Mammary epithelial cell (primary cell): ENCODE measurements around the gene CXCL12.

Experiments
- EZH2 ChIP-seq: IDR thresholded peaks from 2 replicates; pipeline ENCODE4 v1.6.1; 2012; ENCODE audit warnings: low read length, inconsistent platforms, borderline replicate concordance
- TF ChIP-seq, protein P1 (sequence below), 2 donors: IDR thresholded peaks in 1 of 2; conservative IDR thresholded peaks in 1 of 2; 2 replicates each; pipeline ENCODE4 v1.5.1; 2011 to 2012; ENCODE audit warnings: inconsistent platforms in 2 of 2, low read length in 2 of 2, mild to moderate bottlenecking in 2 of 2, control low read depth in 1 of 2, low read depth in 1 of 2; ENCODE audit not compliant: insufficient read depth in 1 of 2; ENCODE audit errors: extremely low read depth in 1 of 2

DNA sequence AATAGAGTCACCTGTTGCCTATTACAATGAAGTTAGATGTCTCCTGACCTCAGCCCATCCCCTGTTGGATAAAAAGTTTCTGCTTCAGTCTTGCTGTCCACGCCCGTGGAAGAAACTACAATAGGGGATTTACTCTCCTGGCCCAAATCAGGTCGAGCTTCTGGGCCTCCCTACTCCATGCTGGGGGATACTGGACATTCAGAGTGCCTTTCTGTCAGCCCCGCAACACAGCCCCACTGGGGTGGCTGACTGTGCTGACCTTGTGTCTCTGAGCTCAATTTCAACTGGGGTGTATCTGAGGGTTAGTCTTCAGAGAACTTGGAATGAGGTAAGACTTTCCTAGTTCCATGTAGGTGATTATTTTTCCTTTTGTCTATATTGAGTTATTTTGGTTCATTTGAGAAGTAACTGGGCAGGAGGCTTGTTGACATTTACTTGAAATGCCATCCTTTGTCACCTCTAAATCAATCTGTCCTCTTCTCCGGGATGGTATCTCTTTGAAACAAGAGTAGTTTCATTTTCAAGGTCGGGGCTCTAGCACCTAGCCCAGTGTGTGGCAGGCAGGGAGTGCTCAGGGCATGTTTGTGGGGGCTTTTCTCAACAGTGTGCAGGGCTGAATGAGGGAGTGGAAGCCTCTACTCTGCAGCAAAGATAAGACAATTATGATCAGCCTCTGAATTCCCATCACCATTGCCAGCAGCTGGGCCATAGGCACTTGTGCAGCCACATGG is 17.7 kb upstream of the CXCL12 start:
- TF ChIP-seq, protein P1, sequence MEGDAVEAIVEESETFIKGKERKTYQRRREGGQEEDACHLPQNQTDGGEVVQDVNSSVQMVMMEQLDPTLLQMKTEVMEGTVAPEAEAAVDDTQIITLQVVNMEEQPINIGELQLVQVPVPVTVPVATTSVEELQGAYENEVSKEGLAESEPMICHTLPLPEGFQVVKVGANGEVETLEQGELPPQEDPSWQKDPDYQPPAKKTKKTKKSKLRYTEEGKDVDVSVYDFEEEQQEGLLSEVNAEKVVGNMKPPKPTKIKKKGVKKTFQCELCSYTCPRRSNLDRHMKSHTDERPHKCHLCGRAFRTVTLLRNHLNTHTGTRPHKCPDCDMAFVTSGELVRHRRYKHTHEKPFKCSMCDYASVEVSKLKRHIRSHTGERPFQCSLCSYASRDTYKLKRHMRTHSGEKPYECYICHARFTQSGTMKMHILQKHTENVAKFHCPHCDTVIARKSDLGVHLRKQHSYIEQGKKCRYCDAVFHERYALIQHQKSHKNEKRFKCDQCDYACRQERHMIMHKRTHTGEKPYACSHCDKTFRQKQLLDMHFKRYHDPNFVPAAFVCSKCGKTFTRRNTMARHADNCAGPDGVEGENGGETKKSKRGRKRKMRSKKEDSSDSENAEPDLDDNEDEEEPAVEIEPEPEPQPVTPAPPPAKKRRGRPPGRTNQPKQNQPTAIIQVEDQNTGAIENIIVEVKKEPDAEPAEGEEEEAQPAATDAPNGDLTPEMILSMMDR (conservative IDR thresholded peaks at IDR 0.05 in 1 of 2, IDR thresholded peaks at IDR 0.05 in 1 of 2; ENCODE audit: extremely low read depth in 1 of 2, insufficient read depth in 1 of 2, low read depth in 1 of 2, low read length in 2 of 2), result no peak
- no peak for TF ChIP-seq EZH2
